ENCODE results near the gene MLANA. TPM values are rescaled to one million over a fixed set of nuclear protein-coding genes. Genes with fewer than 3 reads are reported as not detected.

Gene MLANA
- total RNA-seq, 1 donor from 2014 or later = not detected

GRCh38 chr9:5892456-5893133 lies 1.9 kb downstream of the MLANA start:
- no peaks in the 10 kb centered on the region for H3K9me3 Mint-ChIP-seq
- peaks cover 9% of the 10 kb centered on the region for H3K4me1 Mint-ChIP-seq
- no peak overlapping the region for H3K4me3 Mint-ChIP-seq
- peaks cover 4% of the 10 kb centered on the region for H3K36me3 Mint-ChIP-seq
- H3K27me3 Mint-ChIP-seq (ENCODE audit: low read depth) = peaks cover 3% of the 10 kb centered on the region
- no peak for TF ChIP-seq CTCF (IDR thresholded peaks at IDR 0.05; ENCODE audit: unreplicated experiment)
- no peak overlapping the region for H3K27ac Mint-ChIP-seq
- no peak for DNase-seq (ENCODE audit: low spot score in 2 of 2, unreplicated experiment in 2 of 2)

- H3K4me3 Mint-ChIP-seq = no peak overlapping the region
These were observed 2.4 kb downstream of the MLANA start for GRCh38 chr9:5893134-5893505.

GRCh38 chr9:5893591-5894236 lies 3.0 kb downstream of the MLANA start:
- TF ChIP-seq CTCF (IDR thresholded peaks at IDR 0.05; ENCODE audit: unreplicated experiment) = no peak
- H3K36me3 Mint-ChIP-seq = peaks cover 8% of the 10 kb centered on the region
- no peak overlapping the region for H3K27ac Mint-ChIP-seq
- no peak for DNase-seq (ENCODE audit: low spot score in 2 of 2, unreplicated experiment in 2 of 2)
- H3K27me3 Mint-ChIP-seq (ENCODE audit: low read depth) = no peaks in the 10 kb centered on the region
- peaks cover 9% of the 10 kb centered on the region for H3K4me1 Mint-ChIP-seq
- no peak overlapping the region for H3K4me3 Mint-ChIP-seq
- H3K9me3 Mint-ChIP-seq = no peaks in the 10 kb centered on the region

More at GRCh38 chr9:5893134-5893505, 2.4 kb downstream of the MLANA start:
- Mint-ChIP-seq H3K9me3 (no peaks in the 10 kb centered on the region), H3K27me3 (ENCODE audit: low read depth) (peaks cover 3% of the 10 kb centered on the region), H3K27ac (no peak overlapping the region), H3K4me1 (peaks cover 9% of the 10 kb centered on the region), H3K36me3 (peaks cover 4% of the 10 kb centered on the region)
- no peak for DNase-seq (ENCODE audit: low spot score in 2 of 2, unreplicated experiment in 2 of 2)
- no peak for TF ChIP-seq CTCF (IDR thresholded peaks at IDR 0.05; ENCODE audit: unreplicated experiment)

- Mint-ChIP-seq H3K36me3 (peaks cover 8% of the 10 kb centered on the region), H3K4me1 (peaks cover 9% of the 10 kb centered on the region), H3K27ac (no peak overlapping the region), H3K4me3 (no peak overlapping the region), H3K27me3 (ENCODE audit: low read depth) (no peaks in the 10 kb centered on the region), H3K9me3 (no peaks in the 10 kb centered on the region)
- TF ChIP-seq CTCF (IDR thresholded peaks at IDR 0.05; ENCODE audit: unreplicated experiment) = no peak
- DNase-seq (ENCODE audit: low spot score in 2 of 2, unreplicated experiment in 2 of 2) = no peak
These were observed 3.7 kb downstream of the MLANA start for GRCh38 chr9:5894237-5894959.

- DNase-seq (ENCODE audit: low spot score in 2 of 2, unreplicated experiment in 2 of 2) = no peak
- H3K4me3 Mint-ChIP-seq = no peak overlapping the region
- no peak overlapping the region for H3K27ac Mint-ChIP-seq
- H3K9me3 Mint-ChIP-seq = no peaks in the 10 kb centered on the region
- H3K4me1 Mint-ChIP-seq = peaks cover 9% of the 10 kb centered on the region
- H3K36me3 Mint-ChIP-seq = peaks cover 8% of the 10 kb centered on the region
- H3K27me3 Mint-ChIP-seq (ENCODE audit: low read depth) = no peaks in the 10 kb centered on the region
- TF ChIP-seq CTCF (IDR thresholded peaks at IDR 0.05; ENCODE audit: unreplicated experiment) = no peak
These were observed 5.1 kb downstream of the MLANA start for GRCh38 chr9:5895782-5896181.
